SK-N-SH (cell line): ENCODE measurements around the gene ERC1. TPM values are rescaled to one million over a fixed set of nuclear protein-coding genes. Genes with fewer than 3 reads are reported as not detected.

Source experiments
- CTCF ChIA-PET: fragments of 300-600, 350-600 bp; formaldehyde crosslinking; extraction: SDS; loops from one replicate; lab custom pipeline; 2021; lab: Yijun Ruan, JAX
- POLR2A ChIA-PET: fragments of 350-600 bp; sonication (Branson Sonifier 250); formaldehyde crosslinking; extraction: SDS; loops from one replicate; lab custom pipeline; 2020; ENCODE audit warnings: antibody characterized with exemption, inconsistent platforms; lab: Yijun Ruan, JAX
- DNase-seq: peaks from one replicate; pipeline ENCODE4 v3.0.0; 2012
- H2AFZ ChIP-seq: fragments of 200-600 bp; sonication (generic); 2 replicates; pipeline ENCODE4 v1.8.1; 2016; ENCODE audit warnings: antibody characterized with exemption, mild to moderate bottlenecking, low read depth
- H3F3A ChIP-seq: fragments of 200-600 bp; sonication (generic); replicated peaks from 2 replicates; pipeline ENCODE3; 2016; ENCODE audit warnings: antibody characterized with exemption, mild to moderate bottlenecking; ENCODE audit not compliant: insufficient read depth
- H3K27ac ChIP-seq, 2 experiments: fragments of 200-500 bp in 1 of 2; fragments of 200-600 bp in 1 of 2; sonication (Bioruptor generic) in 1 of 2; sonication (generic), shearing (Covaris generic) in 1 of 2; 2 replicates each; pipeline versions ENCODE4 v1.5.1 to v1.6.1; 2014 to 2016; ENCODE audit warnings: low read depth in 2 of 2, inconsistent platforms in 1 of 2, low read length in 1 of 2, mild to moderate bottlenecking in 1 of 2, mixed read lengths in 1 of 2
- H3K27me3 ChIP-seq: fragments of 200-600 bp; sonication (generic), shearing (Covaris generic); 2 replicates; pipeline ENCODE4 v1.6.1; 2016; ENCODE audit warnings: mixed run types; ENCODE audit not compliant: insufficient read depth
- H3K36me3 ChIP-seq, 2 experiments: fragments of 200-500 bp in 1 of 2; fragments of 200-600 bp in 1 of 2; sonication (Bioruptor generic) in 1 of 2; sonication (generic) in 1 of 2; replicated peaks in 1 of 2; 2 replicates each; pipeline versions ENCODE3 to v1.5.1; 2014 to 2016; ENCODE audit warnings: low read length in 1 of 2, mild to moderate bottlenecking in 1 of 2; ENCODE audit not compliant: insufficient read depth in 2 of 2, control insufficient read depth in 1 of 2
- H3K4me1 ChIP-seq, 2 experiments: fragments of 200-500 bp in 1 of 2; fragments of 200-600 bp in 1 of 2; sonication (Bioruptor generic) in 1 of 2; sonication (generic), shearing (Covaris generic) in 1 of 2; 2 replicates each; pipeline versions ENCODE4 v1.5.1 to v1.6.1; 2014 to 2016; ENCODE audit warnings: low read depth in 1 of 2, low read length in 1 of 2, mixed run types in 1 of 2; ENCODE audit not compliant: insufficient read depth in 2 of 2, control insufficient read depth in 1 of 2
- H3K4me2 ChIP-seq: fragments of 200-600 bp; sonication (generic), shearing (Covaris generic); 2 replicates; pipeline ENCODE4 v1.6.1; 2017; ENCODE audit warnings: mixed run types
- H3K4me3 ChIP-seq, 2 experiments: fragments of 200-500 bp in 1 of 2; fragments of 200-600 bp in 1 of 2; sonication (Bioruptor generic) in 1 of 2; sonication (generic), shearing (Covaris generic) in 1 of 2; 2 replicates each; pipeline versions ENCODE4 v1.5.1 to v1.8.1; 2014 to 2016; ENCODE audit warnings: low read depth in 2 of 2, inconsistent platforms in 1 of 2, low read length in 1 of 2, mild to moderate bottlenecking in 1 of 2, mixed read lengths in 1 of 2, moderate library complexity in 1 of 2
- H3K79me2 ChIP-seq: fragments of 200-600 bp; sonication (generic); 2 replicates; pipeline ENCODE4 v1.8.1; 2017; ENCODE audit warnings: mild to moderate bottlenecking; ENCODE audit not compliant: insufficient read depth
- H3K9ac ChIP-seq: fragments of 200-600 bp; sonication (generic); 2 replicates; pipeline ENCODE4 v1.6.1; 2017; ENCODE audit warnings: mixed run types
- H3K9me2 ChIP-seq: fragments of 200-600 bp; sonication (generic); 2 replicates; pipeline ENCODE4 v1.6.1; 2017; ENCODE audit warnings: mixed run types
- H3K9me3 ChIP-seq: fragments of 200-600 bp; sonication (generic); 2 replicates; pipeline ENCODE4 v1.6.1; 2017; ENCODE audit warnings: mixed run types, mild to moderate bottlenecking, moderate library complexity
- H4K20me1 ChIP-seq: fragments of 200-600 bp; sonication (generic); 2 replicates; pipeline ENCODE4 v1.6.1; 2017; ENCODE audit warnings: mild to moderate bottlenecking, mixed run types; ENCODE audit not compliant: insufficient read depth
- CHD2 ChIP-seq: fragments of 150-350 bp; IDR thresholded peaks from 2 replicates; pipeline ENCODE4 v1.6.1; 2018; ENCODE audit warnings: low read length; ENCODE audit not compliant: partially characterized antibody
- FOXJ3 ChIP-seq: sonication (generic); formaldehyde crosslinking; IDR thresholded peaks from 2 replicates; pipeline ENCODE4 v1.5.1; 2020; ENCODE audit warnings: mild to moderate bottlenecking, missing genetic modification reagents
- MEF2A ChIP-seq: IDR thresholded peaks from 2 replicates; pipeline ENCODE4 v1.4.0; 2012; ENCODE audit warnings: low read depth, borderline replicate concordance
- MXI1 ChIP-seq: IDR thresholded peaks from 2 replicates; pipeline ENCODE4 v1.6.1; 2012; ENCODE audit warnings: mild to moderate bottlenecking, low read depth, low read length, improper control_type of control experiment
- POLR2AphosphoS5 ChIP-seq: IDR thresholded peaks from 2 replicates; pipeline ENCODE4 v1.6.1; 2012; ENCODE audit warnings: low read depth, low read length
- RAD21 ChIP-seq: IDR thresholded peaks from 2 replicates; pipeline ENCODE4 v1.6.1; 2012; ENCODE audit warnings: mild to moderate bottlenecking, low read length
- RXRA ChIP-seq: IDR thresholded peaks from 2 replicates; pipeline ENCODE4 v1.4.0; 2012; ENCODE audit warnings: low read depth, mild to moderate bottlenecking, borderline replicate concordance
- SMC3 ChIP-seq: IDR thresholded peaks from 2 replicates; pipeline ENCODE4 v1.6.1; 2012; ENCODE audit warnings: low read depth, low read length, improper control_type of control experiment
- TAF1 ChIP-seq: IDR thresholded peaks from 2 replicates; pipeline ENCODE4 v1.6.1; 2012; ENCODE audit warnings: low read depth, mild to moderate bottlenecking, low read length, moderate library complexity, borderline replicate concordance
- WGBS: methylation state at CpG from one replicate; pipeline ENCODE4 v1.1.6; 2017; ENCODE audit warnings: low lambda C conversion rate; 5-methylcytosine and 5-hydroxymethylcytosine counted together
- polyA plus RNA-seq, 3 experiments: library from polyadenylated mRNA; depleted of rRNA; stranded (reverse); fragments of >200 nt; gene quantifications; 2 replicates each; pipeline ENCODE4 v1.2.3, GENCODE V29; 2012
- TF ChIP-seq, protein P1 (sequence below): fragments of 150-350 bp; IDR thresholded peaks from 2 replicates; pipeline ENCODE4 v1.6.1; 2016; ENCODE audit warnings: mild to moderate bottlenecking, low read depth, low read length
- TF ChIP-seq, protein P2 (sequence below): IDR thresholded peaks from 2 replicates; pipeline ENCODE4 v1.4.0; 2012; ENCODE audit warnings: low read depth, borderline replicate concordance

Gene ERC1
- polyA plus RNA-seq, 1 of the 3 experiments (the other 2 are of a cell fraction) = 7.5 TPM

DNA sequence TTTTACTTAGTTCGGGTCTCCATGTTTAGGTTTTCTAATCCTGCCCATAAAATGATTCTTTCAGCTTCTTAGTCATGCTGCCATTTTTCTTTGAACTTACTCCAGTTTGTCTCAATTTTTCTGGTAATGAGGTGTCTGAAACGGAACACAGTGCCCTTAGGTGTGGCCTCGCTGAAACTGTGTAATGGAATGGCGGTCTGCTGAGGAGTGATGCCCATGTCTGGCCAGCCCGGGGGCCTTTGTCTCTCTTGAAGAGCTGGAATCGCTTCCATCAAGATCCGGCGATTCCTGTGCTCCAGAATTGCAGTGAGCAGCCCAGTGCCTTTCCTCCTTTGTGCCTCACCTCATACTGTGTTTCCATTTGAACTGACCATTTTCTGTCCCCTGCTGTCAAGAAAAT lies 490.9 kb downstream of the ERC1 start:
- DNase-seq = no peak
- TF ChIP-seq SMC3 = no peak
- Histone ChIP-seq H3K4me1 (no peaks in the 10 kb centered on the region), H3K27ac (no peak overlapping the region), H3K79me2 (peaks cover 15% of the 10 kb centered on the region; the same call in 1 of the 2 replicates), H3K27me3 (no peaks in the 10 kb centered on the region), H4K20me1 (no peaks in the 10 kb centered on the region), H3K36me3 (peaks cover 0 to 15% of the 10 kb centered on the region in 2 experiments), H3K4me2 (no peak overlapping the region), H3K9ac (no peak overlapping the region), H3K4me3 (no peak overlapping the region), H3K9me2 (no peaks in the 10 kb centered on the region), H3K9me3 (no peaks in the 10 kb centered on the region), H2AFZ (no peak overlapping the region), H3F3A (no peaks in the 10 kb centered on the region)
- ChIA-PET POLR2A (no interaction called here), CTCF (no interaction called here)
- WGBS = 93% methylated on average over 8 of the region's 8 CpGs

DNA sequence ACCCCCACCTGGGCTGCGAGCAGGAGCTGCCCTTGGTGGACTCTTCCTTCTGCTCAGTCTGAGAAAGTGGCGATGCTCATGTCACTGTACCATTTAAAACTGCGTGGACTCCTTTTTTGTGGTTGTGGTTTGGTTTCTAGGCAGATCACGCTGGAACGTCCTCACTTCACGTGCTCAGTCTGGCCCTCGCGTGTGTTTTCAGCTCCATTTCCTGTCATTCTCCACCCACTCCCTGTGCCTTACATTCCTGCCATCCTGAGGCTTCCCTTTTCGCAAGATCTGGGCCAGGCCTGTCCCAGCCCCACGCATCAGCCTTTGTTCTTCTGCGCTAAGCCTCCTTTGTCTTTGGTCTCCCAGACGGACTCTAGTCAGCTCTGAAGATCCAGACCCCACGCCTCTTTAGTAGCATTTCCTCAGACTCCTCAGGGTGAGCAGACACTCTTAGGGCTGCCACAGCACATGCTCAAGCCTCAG lies 497.9 kb downstream of the ERC1 start:
- POLR2A ChIA-PET = no interaction called here
- TF ChIP-seq POLR2AphosphoS5 = no peak
- TF ChIP-seq CHD2 = no peak
- TF ChIP-seq, protein P1, sequence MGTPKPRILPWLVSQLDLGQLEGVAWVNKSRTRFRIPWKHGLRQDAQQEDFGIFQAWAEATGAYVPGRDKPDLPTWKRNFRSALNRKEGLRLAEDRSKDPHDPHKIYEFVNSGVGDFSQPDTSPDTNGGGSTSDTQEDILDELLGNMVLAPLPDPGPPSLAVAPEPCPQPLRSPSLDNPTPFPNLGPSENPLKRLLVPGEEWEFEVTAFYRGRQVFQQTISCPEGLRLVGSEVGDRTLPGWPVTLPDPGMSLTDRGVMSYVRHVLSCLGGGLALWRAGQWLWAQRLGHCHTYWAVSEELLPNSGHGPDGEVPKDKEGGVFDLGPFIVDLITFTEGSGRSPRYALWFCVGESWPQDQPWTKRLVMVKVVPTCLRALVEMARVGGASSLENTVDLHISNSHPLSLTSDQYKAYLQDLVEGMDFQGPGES = no peak
- TF ChIP-seq TAF1 = no peak
- TF ChIP-seq FOXJ3 (CRISPR knock-in tag) = no peak
- TF ChIP-seq, protein P2, sequence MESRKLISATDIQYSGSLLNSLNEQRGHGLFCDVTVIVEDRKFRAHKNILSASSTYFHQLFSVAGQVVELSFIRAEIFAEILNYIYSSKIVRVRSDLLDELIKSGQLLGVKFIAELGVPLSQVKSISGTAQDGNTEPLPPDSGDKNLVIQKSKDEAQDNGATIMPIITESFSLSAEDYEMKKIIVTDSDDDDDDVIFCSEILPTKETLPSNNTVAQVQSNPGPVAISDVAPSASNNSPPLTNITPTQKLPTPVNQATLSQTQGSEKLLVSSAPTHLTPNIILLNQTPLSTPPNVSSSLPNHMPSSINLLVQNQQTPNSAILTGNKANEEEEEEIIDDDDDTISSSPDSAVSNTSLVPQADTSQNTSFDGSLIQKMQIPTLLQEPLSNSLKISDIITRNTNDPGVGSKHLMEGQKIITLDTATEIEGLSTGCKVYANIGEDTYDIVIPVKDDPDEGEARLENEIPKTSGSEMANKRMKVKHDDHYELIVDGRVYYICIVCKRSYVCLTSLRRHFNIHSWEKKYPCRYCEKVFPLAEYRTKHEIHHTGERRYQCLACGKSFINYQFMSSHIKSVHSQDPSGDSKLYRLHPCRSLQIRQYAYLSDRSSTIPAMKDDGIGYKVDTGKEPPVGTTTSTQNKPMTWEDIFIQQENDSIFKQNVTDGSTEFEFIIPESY = no peak
- no peak for TF ChIP-seq RAD21
- TF ChIP-seq MXI1 = no peak
- TF ChIP-seq MEF2A = no peak
- no peak for TF ChIP-seq RXRA
- no peak for TF ChIP-seq SMC3
- TF ChIP-seq, all 33 proteins: peak for 0
- H3K9ac ChIP-seq = no peak overlapping the region
- H3K4me3 ChIP-seq = no peak overlapping the region
- no peaks in the 10 kb centered on the region for H3K4me1 ChIP-seq
- peaks cover 5 to 17% of the 10 kb centered on the region in 2 experiments for H3K36me3 ChIP-seq
- H3K9me3 ChIP-seq = no peaks in the 10 kb centered on the region
- CTCF ChIA-PET = interaction anchor here (0.8 to 1.6 kb wide), 3 partner anchors 14 to 371 kb away, joined by 3 to 5 read pairs (median 3); no protein-coding TSS in a partner anchor
- H3K79me2 ChIP-seq = no peaks in the 10 kb centered on the region
- 93% methylated on average over 13 of the region's 13 CpGs for WGBS
- H3K9me2 ChIP-seq = no peaks in the 10 kb centered on the region
- no peaks in the 10 kb centered on the region for H3F3A ChIP-seq
- DNase-seq = no peak
- no peak overlapping the region for H3K4me2 ChIP-seq
- no peaks in the 10 kb centered on the region for H4K20me1 ChIP-seq
- H3K27me3 ChIP-seq = no peaks in the 10 kb centered on the region
- no peak overlapping the region for H3K27ac ChIP-seq
- H2AFZ ChIP-seq = no peak overlapping the region
